NCI-H146 (cell line): Measurements from ENCODE around the gene YWHAB.

Source experiments
- DNase-seq: peaks from one replicate; lab custom pipeline; 2025; lab: John Stamatoyannopoulos, UW

Gene YWHAB

GRCh38 chr20:44956410-44956809 lies 70.9 kb downstream of the YWHAB start:
- no peak for DNase-seq
